Measurements from ENCODE around the gene SOCS4. TPM values are rescaled to one million over a fixed set of nuclear protein-coding genes. Genes with fewer than 3 reads are reported as not detected.

Gene SOCS4
- total RNA-seq, 1 experiment from 2014 or later: 19.9 TPM

DNA sequence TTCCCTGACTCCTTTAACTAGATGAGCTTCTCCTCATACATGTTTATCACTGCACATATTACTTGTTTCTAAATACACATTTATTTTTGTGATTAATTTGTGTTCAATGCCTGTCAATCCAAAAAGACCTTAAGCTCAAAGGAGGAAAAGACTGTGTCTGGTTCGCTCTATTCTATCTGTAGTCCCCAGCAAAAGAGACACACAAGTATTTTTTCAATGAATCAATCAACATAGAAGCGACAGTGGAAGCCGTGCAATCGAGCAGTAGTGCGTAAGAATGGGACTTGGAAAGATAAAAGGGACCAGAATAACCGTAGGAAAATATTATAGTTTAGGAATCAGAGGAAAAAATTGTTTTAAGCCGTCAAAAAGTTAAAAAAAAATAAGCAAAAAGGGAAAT is 1.1 kb upstream of the SOCS4 start:
- Histone ChIP-seq H3K27me3 (ENCODE audit: control insufficient read depth, insufficient read depth, low read length) (no peaks in the 10 kb centered on the region), H3K27ac (ENCODE audit: low read length) (peak overlapping the region; percentile 96), H3K36me3 (ENCODE audit: control insufficient read depth, insufficient read depth, low read length) (peaks cover 11% of the 10 kb centered on the region), H3K9me3 (ENCODE audit: control insufficient read depth, insufficient read depth, low read depth, low read length) (no peaks in the 10 kb centered on the region), H3K4me1 (ENCODE audit: control insufficient read depth, insufficient read depth, low read length) (peaks cover 19% of the 10 kb centered on the region), H3K4me3 (ENCODE audit: low read depth in 2 of 2, low read length in 2 of 2) (peak overlapping the region; percentile 80 to 94)
- DNase-seq (ENCODE audit: low read depth, low spot score): no peak
- ChIA-PET POLR2A (no interaction called here), CTCF (no interaction called here)
- intact Hi-C loops (cut with micrococcal nuclease; ENCODE audit: unreplicated experiment) (no loop called here), in situ Hi-C loops (cut with HindIII; ENCODE audit: low pct_unique_long_range_greater_than_20kb, low sequenced_read_pairs) (no loop called here)
- ATAC-seq: no peak
- BruUV-seq (replicated peaks): TSS peak; percentile 79
- TF ChIP-seq TCF7L2 (IDR thresholded peaks at IDR 0.05; ENCODE audit: low read depth, low read length) (no peak), SIN3A (IDR thresholded peaks at IDR 0.05; ENCODE audit: borderline replicate concordance, insufficient read depth, low read depth, low read length) (no peak), POLR2AphosphoS5 (IDR thresholded peaks at IDR 0.05; ENCODE audit: low read depth, low read length) (no peak), CTCF (IDR thresholded peaks at IDR 0.05) (no peak)
- TF ChIP-seq, protein P1, sequence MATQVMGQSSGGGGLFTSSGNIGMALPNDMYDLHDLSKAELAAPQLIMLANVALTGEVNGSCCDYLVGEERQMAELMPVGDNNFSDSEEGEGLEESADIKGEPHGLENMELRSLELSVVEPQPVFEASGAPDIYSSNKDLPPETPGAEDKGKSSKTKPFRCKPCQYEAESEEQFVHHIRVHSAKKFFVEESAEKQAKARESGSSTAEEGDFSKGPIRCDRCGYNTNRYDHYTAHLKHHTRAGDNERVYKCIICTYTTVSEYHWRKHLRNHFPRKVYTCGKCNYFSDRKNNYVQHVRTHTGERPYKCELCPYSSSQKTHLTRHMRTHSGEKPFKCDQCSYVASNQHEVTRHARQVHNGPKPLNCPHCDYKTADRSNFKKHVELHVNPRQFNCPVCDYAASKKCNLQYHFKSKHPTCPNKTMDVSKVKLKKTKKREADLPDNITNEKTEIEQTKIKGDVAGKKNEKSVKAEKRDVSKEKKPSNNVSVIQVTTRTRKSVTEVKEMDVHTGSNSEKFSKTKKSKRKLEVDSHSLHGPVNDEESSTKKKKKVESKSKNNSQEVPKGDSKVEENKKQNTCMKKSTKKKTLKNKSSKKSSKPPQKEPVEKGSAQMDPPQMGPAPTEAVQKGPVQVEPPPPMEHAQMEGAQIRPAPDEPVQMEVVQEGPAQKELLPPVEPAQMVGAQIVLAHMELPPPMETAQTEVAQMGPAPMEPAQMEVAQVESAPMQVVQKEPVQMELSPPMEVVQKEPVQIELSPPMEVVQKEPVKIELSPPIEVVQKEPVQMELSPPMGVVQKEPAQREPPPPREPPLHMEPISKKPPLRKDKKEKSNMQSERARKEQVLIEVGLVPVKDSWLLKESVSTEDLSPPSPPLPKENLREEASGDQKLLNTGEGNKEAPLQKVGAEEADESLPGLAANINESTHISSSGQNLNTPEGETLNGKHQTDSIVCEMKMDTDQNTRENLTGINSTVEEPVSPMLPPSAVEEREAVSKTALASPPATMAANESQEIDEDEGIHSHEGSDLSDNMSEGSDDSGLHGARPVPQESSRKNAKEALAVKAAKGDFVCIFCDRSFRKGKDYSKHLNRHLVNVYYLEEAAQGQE (IDR thresholded peaks at IDR 0.05; ENCODE audit: insufficient read depth in 1 of 2, low read depth in 2 of 2, low read length in 1 of 2): no peak

GRCh38 chr14:55026441-55026792 is 619 bp upstream of the SOCS4 start:
- H3K27ac ChIP-seq (ENCODE audit: low read length): peak overlapping the region; percentile 96
- BruUV-seq (replicated peaks): no TSS peak
- TF ChIP-seq CTCF (IDR thresholded peaks at IDR 0.05) (no peak), POLR2AphosphoS5 (IDR thresholded peaks at IDR 0.05; ENCODE audit: low read depth, low read length) (no peak), SIN3A (IDR thresholded peaks at IDR 0.05; ENCODE audit: borderline replicate concordance, insufficient read depth, low read depth, low read length) (no peak), TCF7L2 (IDR thresholded peaks at IDR 0.05; ENCODE audit: low read depth, low read length) (no peak)
- TF ChIP-seq, protein P1 (IDR thresholded peaks at IDR 0.05; ENCODE audit: insufficient read depth in 1 of 2, low read depth in 2 of 2, low read length in 1 of 2): no peak
- in situ Hi-C loops (cut with HindIII; ENCODE audit: low pct_unique_long_range_greater_than_20kb, low sequenced_read_pairs): no loop called here
- CTCF ChIA-PET: no interaction called here
- no peaks in the 10 kb centered on the region for H3K27me3 ChIP-seq (ENCODE audit: control insufficient read depth, insufficient read depth, low read length)
- POLR2A ChIA-PET: interaction anchor here (0.7 kb wide), 1 partner anchor 46 kb away, joined by 20 read pairs; no protein-coding TSS in a partner anchor
- no peaks in the 10 kb centered on the region for H3K9me3 ChIP-seq (ENCODE audit: control insufficient read depth, insufficient read depth, low read depth, low read length)
- peaks cover 11% of the 10 kb centered on the region for H3K36me3 ChIP-seq (ENCODE audit: control insufficient read depth, insufficient read depth, low read length)
- intact Hi-C loops (cut with micrococcal nuclease; ENCODE audit: unreplicated experiment): no loop called here
- peaks cover 23% of the 10 kb centered on the region for H3K4me1 ChIP-seq (ENCODE audit: control insufficient read depth, insufficient read depth, low read length)
- ATAC-seq (no peak), DNase-seq (ENCODE audit: low read depth, low spot score) (no peak)
- peak overlapping the region; percentile 80 to 94 for H3K4me3 ChIP-seq (ENCODE audit: low read depth in 2 of 2, low read length in 2 of 2)

Data from Panc1 (cell line).